HFFc6 (cell line): ENCODE measurements around the gene PRDM11. TPM values are rescaled to one million over a fixed set of nuclear protein-coding genes. Genes with fewer than 3 reads are reported as not detected.

ENCODE experiments used
- DNase-seq: peaks from one replicate; pipeline ENCODE4 v3.0.0-alpha.2; 2018
- H3K27ac Mint-ChIP-seq: 2 replicates; pipeline ENCODE4 v1.8.0; 2020; ENCODE audit warnings: mild to moderate bottlenecking, mixed read lengths
- H3K27me3 Mint-ChIP-seq: 2 replicates; pipeline ENCODE4 v1.8.0; 2021; ENCODE audit warnings: mild to moderate bottlenecking, moderate library complexity, mixed read lengths; ENCODE audit not compliant: insufficient read depth
- H3K36me3 Mint-ChIP-seq: 2 replicates; pipeline ENCODE4 v1.8.0; 2021; ENCODE audit warnings: low read depth, mixed read lengths
- H3K4me1 Mint-ChIP-seq: 2 replicates; pipeline ENCODE4 v1.8.0; 2020; ENCODE audit warnings: low read depth, mixed read lengths
- H3K4me3 Mint-ChIP-seq: 2 replicates; pipeline ENCODE4 v1.8.0; 2020; ENCODE audit warnings: mild to moderate bottlenecking, moderate library complexity, mixed read lengths
- H3K9me3 Mint-ChIP-seq: 2 replicates; pipeline ENCODE4 v1.8.0; 2020; ENCODE audit warnings: mild to moderate bottlenecking, mixed read lengths
- CTCF ChIP-seq: fragments of 200-600 bp; sonication (generic); IDR thresholded peaks from 2 replicates; pipeline ENCODE4 v1.5.0; 2021; ENCODE audit warnings: antibody characterized with exemption, mild to moderate bottlenecking
- total RNA-seq, 6 experiments: library from RNA; stranded (reverse); fragmentation: NEBNext Ultra II Directional; extraction: Animal tissue kit (Norgen Biotek cat#: 25700); gene quantifications; 2 replicates in 1 of 6; 3 replicates in 5 of 6; pipeline ENCODE4 v1.2.3, GENCODE V29; 2021

PRDM11 gene
- total RNA-seq, 6 experiments from 2014 or later, result 2.0 to 5.6 (median 2.7) TPM

GRCh38 chr11:45143494-45143893, 2.9 kb upstream of the PRDM11 start:
- Mint-ChIP-seq H3K9me3 (no peaks in the 10 kb centered on the region), H3K4me1 (peaks cover 18% of the 10 kb centered on the region)

GRCh38 chr11:45144126-45145082, 2.0 kb upstream of the PRDM11 start:
- Mint-ChIP-seq H3K27ac (no peak overlapping the region), H3K36me3 (no peaks in the 10 kb centered on the region), H3K4me1 (peaks cover 18% of the 10 kb centered on the region), H3K4me3 (no peak overlapping the region), H3K9me3 (no peaks in the 10 kb centered on the region), H3K27me3 (peaks cover 20% of the 10 kb centered on the region)
- no peak for DNase-seq
- no peak for TF ChIP-seq CTCF

More at GRCh38 chr11:45143494-45143893, 2.9 kb upstream of the PRDM11 start:
- Mint-ChIP-seq H3K27me3 (peaks cover 26% of the 10 kb centered on the region), H3K27ac (no peak overlapping the region), H3K4me3 (no peak overlapping the region), H3K36me3 (no peaks in the 10 kb centered on the region)
- TF ChIP-seq CTCF, result no peak
- DNase-seq, result no peak

GRCh38 chr11:45145083-45145378, 1.4 kb upstream of the PRDM11 start:
- Mint-ChIP-seq H3K4me1 (peaks cover 18% of the 10 kb centered on the region), H3K9me3 (no peaks in the 10 kb centered on the region), H3K27me3 (peaks cover 20% of the 10 kb centered on the region), H3K27ac (no peak overlapping the region), H3K36me3 (no peaks in the 10 kb centered on the region), H3K4me3 (no peak overlapping the region)
- DNase-seq, result no peak
- no peak for TF ChIP-seq CTCF

GRCh38 chr11:45145379-45146071, 914 bp upstream of the PRDM11 start:
- H3K4me1 Mint-ChIP-seq, result peaks cover 18% of the 10 kb centered on the region
- peak overlapping the region; percentile 92 for H3K4me3 Mint-ChIP-seq
- H3K9me3 Mint-ChIP-seq, result no peaks in the 10 kb centered on the region
- peak overlapping the region; percentile 93 for H3K27ac Mint-ChIP-seq
- no peaks in the 10 kb centered on the region for H3K36me3 Mint-ChIP-seq
- no peak for TF ChIP-seq CTCF
- peaks cover 18% of the 10 kb centered on the region for H3K27me3 Mint-ChIP-seq
- DNase-seq, result no peak

GRCh38 chr11:45147017-45147728, 734 bp downstream of the PRDM11 start:
- Mint-ChIP-seq H3K4me1 (peaks cover 18% of the 10 kb centered on the region), H3K36me3 (no peaks in the 10 kb centered on the region), H3K27ac (peak overlapping the region; percentile 93), H3K9me3 (no peaks in the 10 kb centered on the region), H3K4me3 (peak overlapping the region; percentile 88), H3K27me3 (peaks cover 17% of the 10 kb centered on the region)
- no peak for TF ChIP-seq CTCF
- peak; percentile 95 for DNase-seq
